ENCODE results near the gene SEC14L5.
"Not testable (repeated sequence)": the region's sequence is repeated elsewhere in the genome, so short reads cannot be mapped to it uniquely, and the experiment has no call there.

The SEC14L5 gene

GRCh38 chr16:4925791-4926190 lies 32.3 kb upstream of the SEC14L5 start:
- no peak overlapping the region for H2AFZ ChIP-seq (ENCODE audit: low read depth, low read length)
- no peak for TF ChIP-seq CTCF (IDR thresholded peaks at IDR 0.05; ENCODE audit: low read depth, low read length)
- no peak for TF ChIP-seq EZH2phosphoT487 (IDR thresholded peaks at IDR 0.05; ENCODE audit: low read depth)
- no peaks in the 10 kb centered on the region for H3K4me1 ChIP-seq (ENCODE audit: low read length)
- H3K79me2 ChIP-seq (ENCODE audit: low read length): no peaks in the 10 kb centered on the region
- no peak overlapping the region for H3K27ac ChIP-seq (ENCODE audit: low read length)
- peaks cover 12% of the 10 kb centered on the region for H3K27me3 ChIP-seq (ENCODE audit: low read depth, low read length)
- H3K9me3 ChIP-seq (ENCODE audit: insufficient read depth, low read length): peaks cover 5% of the 10 kb centered on the region; the same call in 1 of the 2 replicates
- no peaks in the 10 kb centered on the region for H4K20me1 ChIP-seq (ENCODE audit: insufficient read depth, low read length)
- H3K9ac ChIP-seq (ENCODE audit: low read length): no peak overlapping the region
- H3K36me3 ChIP-seq (replicated peaks; ENCODE audit: low read depth, low read length): no peaks in the 10 kb centered on the region
- H3K4me3 ChIP-seq (ENCODE audit: low read length): no peak overlapping the region
- H3K4me2 ChIP-seq (ENCODE audit: low read length): no peak overlapping the region

GRCh38 chr16:4926928-4927327 lies 31.2 kb upstream of the SEC14L5 start:
- Histone ChIP-seq H3K4me2 (ENCODE audit: low read length) (no peak overlapping the region), H3K27ac (ENCODE audit: low read length) (no peak overlapping the region), H3K27me3 (ENCODE audit: low read depth, low read length) (peaks cover 12% of the 10 kb centered on the region), H3K9ac (ENCODE audit: low read length) (no peak overlapping the region), H3K4me1 (ENCODE audit: low read length) (no peaks in the 10 kb centered on the region), H3K4me3 (ENCODE audit: low read length) (no peak overlapping the region), H3K9me3 (ENCODE audit: insufficient read depth, low read length) (peaks cover 5% of the 10 kb centered on the region; the same call in 1 of the 2 replicates), H3K36me3 (replicated peaks; ENCODE audit: low read depth, low read length) (no peaks in the 10 kb centered on the region), H4K20me1 (ENCODE audit: insufficient read depth, low read length) (no peaks in the 10 kb centered on the region), H3K79me2 (ENCODE audit: low read length) (no peaks in the 10 kb centered on the region), H2AFZ (ENCODE audit: low read depth, low read length) (no peak overlapping the region)
- TF ChIP-seq CTCF (IDR thresholded peaks at IDR 0.05; ENCODE audit: low read depth, low read length): no peak
- TF ChIP-seq EZH2phosphoT487 (IDR thresholded peaks at IDR 0.05; ENCODE audit: low read depth): no peak

GRCh38 chr16:4927661-4928060 lies 30.5 kb upstream of the SEC14L5 start:
- Histone ChIP-seq H3K36me3 (replicated peaks; ENCODE audit: low read depth, low read length) (no peaks in the 10 kb centered on the region), H3K4me1 (ENCODE audit: low read length) (no peaks in the 10 kb centered on the region), H2AFZ (ENCODE audit: low read depth, low read length) (no peak overlapping the region), H3K4me3 (ENCODE audit: low read length) (no peak overlapping the region), H3K9me3 (ENCODE audit: insufficient read depth, low read length) (peaks cover 5% of the 10 kb centered on the region; the same call in 1 of the 2 replicates), H4K20me1 (ENCODE audit: insufficient read depth, low read length) (no peaks in the 10 kb centered on the region), H3K79me2 (ENCODE audit: low read length) (no peaks in the 10 kb centered on the region), H3K27ac (ENCODE audit: low read length) (no peak overlapping the region), H3K9ac (ENCODE audit: low read length) (no peak overlapping the region), H3K4me2 (ENCODE audit: low read length) (no peak overlapping the region), H3K27me3 (ENCODE audit: low read depth, low read length) (peaks cover 12% of the 10 kb centered on the region)
- TF ChIP-seq EZH2phosphoT487 (IDR thresholded peaks at IDR 0.05; ENCODE audit: low read depth): no peak
- no peak for TF ChIP-seq CTCF (IDR thresholded peaks at IDR 0.05; ENCODE audit: low read depth, low read length)

- TF ChIP-seq CTCF (IDR thresholded peaks at IDR 0.05; ENCODE audit: low read depth, low read length) (no peak), EZH2phosphoT487 (IDR thresholded peaks at IDR 0.05; ENCODE audit: low read depth) (no peak)
- Histone ChIP-seq H3K4me3 (ENCODE audit: low read length) (no peak overlapping the region), H3K79me2 (ENCODE audit: low read length) (no peaks in the 10 kb centered on the region), H3K4me2 (ENCODE audit: low read length) (no peak overlapping the region), H3K4me1 (ENCODE audit: low read length) (no peaks in the 10 kb centered on the region), H4K20me1 (ENCODE audit: insufficient read depth, low read length) (no peaks in the 10 kb centered on the region), H3K36me3 (replicated peaks; ENCODE audit: low read depth, low read length) (no peaks in the 10 kb centered on the region), H3K9me3 (ENCODE audit: insufficient read depth, low read length) (peaks cover 5% of the 10 kb centered on the region; the same call in 1 of the 2 replicates), H3K27ac (ENCODE audit: low read length) (no peak overlapping the region), H2AFZ (ENCODE audit: low read depth, low read length) (no peak overlapping the region), H3K9ac (ENCODE audit: low read length) (no peak overlapping the region), H3K27me3 (ENCODE audit: low read depth, low read length) (peaks cover 10% of the 10 kb centered on the region)
Measured at GRCh38 chr16:4928227-4928626, 29.9 kb upstream of the SEC14L5 start.

- H3K9ac ChIP-seq (ENCODE audit: low read length); H3K9me3 ChIP-seq (ENCODE audit: insufficient read depth, low read length); H3K27ac ChIP-seq (ENCODE audit: low read length); H2AFZ ChIP-seq (ENCODE audit: low read depth, low read length); H3K4me1 ChIP-seq (ENCODE audit: low read length); H3K4me3 ChIP-seq (ENCODE audit: low read length); H3K79me2 ChIP-seq (ENCODE audit: low read length); H3K36me3 ChIP-seq (replicated peaks; ENCODE audit: low read depth, low read length); H3K4me2 ChIP-seq (ENCODE audit: low read length); H3K27me3 ChIP-seq (ENCODE audit: low read depth, low read length); H4K20me1 ChIP-seq (ENCODE audit: insufficient read depth, low read length): not testable (repeated sequence)
Measured at GRCh38 chr16:4929619-4930018, 28.5 kb upstream of the SEC14L5 start.

All from OCI-LY3 (cell line).